ENCODE data around the gene DLG2.
"Not testable (repeated sequence)": the region's sequence is repeated elsewhere in the genome, so short reads cannot be mapped to it uniquely, and the experiment has no call there.

The DLG2 gene

GRCh38 chr11:85301895-85302678 lies 325.1 kb downstream of the DLG2 start:
- DNase-seq: no peak

GRCh38 chr11:85299258-85299942 lies 327.7 kb downstream of the DLG2 start:
- DNase-seq: no peak

GRCh38 chr11:85295694-85296271 lies 331.4 kb downstream of the DLG2 start:
- DNase-seq: no peak

- no peak for DNase-seq
Measured at GRCh38 chr11:85281550-85281949, 345.6 kb downstream of the DLG2 start.

GRCh38 chr11:85279267-85279666 lies 347.9 kb downstream of the DLG2 start:
- no peak for DNase-seq

- no peak for DNase-seq
Measured at GRCh38 chr11:85277693-85278092, 349.5 kb downstream of the DLG2 start.

GRCh38 chr11:85276332-85276731 lies 350.8 kb downstream of the DLG2 start:
- DNase-seq: no peak

GRCh38 chr11:85270315-85270714 lies 356.8 kb downstream of the DLG2 start:
- DNase-seq: not testable (repeated sequence)

- no peak for DNase-seq
Measured at GRCh38 chr11:85269109-85269508, 358.0 kb downstream of the DLG2 start.

- DNase-seq: no peak
Measured at GRCh38 chr11:85266646-85267045, 360.5 kb downstream of the DLG2 start.

- DNase-seq: no peak
Measured at GRCh38 chr11:85263328-85263727, 363.8 kb downstream of the DLG2 start.

GRCh38 chr11:85257837-85258236 lies 369.3 kb downstream of the DLG2 start:
- DNase-seq: no peak

GRCh38 chr11:85256433-85256832 lies 370.7 kb downstream of the DLG2 start:
- DNase-seq: no peak

GRCh38 chr11:85249482-85249881 lies 377.7 kb downstream of the DLG2 start:
- DNase-seq: no peak

GRCh38 chr11:85247797-85248196 lies 379.3 kb downstream of the DLG2 start:
- no peak for DNase-seq

GRCh38 chr11:85238906-85239305 lies 388.2 kb downstream of the DLG2 start:
- DNase-seq: no peak

GRCh38 chr11:85238038-85238437 lies 389.1 kb downstream of the DLG2 start:
- DNase-seq: not testable (repeated sequence)

GRCh38 chr11:85236211-85236610 lies 390.9 kb downstream of the DLG2 start:
- DNase-seq: no peak

- DNase-seq: no peak
Measured at GRCh38 chr11:85232559-85232958, 394.6 kb downstream of the DLG2 start.

- DNase-seq: no peak
Measured at GRCh38 chr11:85231588-85231987, 395.6 kb downstream of the DLG2 start.

GRCh38 chr11:85229723-85230122 lies 397.4 kb downstream of the DLG2 start:
- DNase-seq: not testable (repeated sequence)

GRCh38 chr11:85196968-85197367 lies 430.2 kb downstream of the DLG2 start:
- DNase-seq: no peak

- no peak for DNase-seq
Measured at GRCh38 chr11:85195934-85196333, 431.2 kb downstream of the DLG2 start.

GRCh38 chr11:85187992-85188391 lies 439.2 kb downstream of the DLG2 start:
- DNase-seq: no peak
